AG04449 (cell line): ENCODE data around the gene LRP1-AS.

Experiments used
- CTCF ChIA-PET: fragments of 350-600 bp; formaldehyde crosslinking; extraction: SDS; loops from one replicate; lab custom pipeline; 2021; ENCODE audit warnings: antibody characterized with exemption; lab: Yijun Ruan, JAX
- POLR2A ChIA-PET: fragments of 400-600, 350-600 bp; formaldehyde crosslinking; extraction: SDS; loops from one replicate; lab custom pipeline; 2020; ENCODE audit warnings: antibody characterized with exemption, inconsistent platforms; lab: Yijun Ruan, JAX
- DNase-seq: peaks from one replicate; pipeline ENCODE4 v3.0.0-alpha.2; 2010; ENCODE audit warnings: low read depth, low spot score
- H3K4me3 ChIP-seq: 2 replicates; pipeline ENCODE4 v1.5.1; 2011; ENCODE audit warnings: low read depth, mild to moderate bottlenecking, control low read depth, low read length
- TF ChIP-seq, protein P1 (sequence below): IDR thresholded peaks from one replicate; pipeline ENCODE4 v1.5.1; 2011; ENCODE audit warnings: mild to moderate bottlenecking, moderate library complexity, low read length, control low read depth, inconsistent platforms; ENCODE audit not compliant: insufficient read depth; ENCODE audit errors: missing control alignments

LRP1-AS gene

DNA sequence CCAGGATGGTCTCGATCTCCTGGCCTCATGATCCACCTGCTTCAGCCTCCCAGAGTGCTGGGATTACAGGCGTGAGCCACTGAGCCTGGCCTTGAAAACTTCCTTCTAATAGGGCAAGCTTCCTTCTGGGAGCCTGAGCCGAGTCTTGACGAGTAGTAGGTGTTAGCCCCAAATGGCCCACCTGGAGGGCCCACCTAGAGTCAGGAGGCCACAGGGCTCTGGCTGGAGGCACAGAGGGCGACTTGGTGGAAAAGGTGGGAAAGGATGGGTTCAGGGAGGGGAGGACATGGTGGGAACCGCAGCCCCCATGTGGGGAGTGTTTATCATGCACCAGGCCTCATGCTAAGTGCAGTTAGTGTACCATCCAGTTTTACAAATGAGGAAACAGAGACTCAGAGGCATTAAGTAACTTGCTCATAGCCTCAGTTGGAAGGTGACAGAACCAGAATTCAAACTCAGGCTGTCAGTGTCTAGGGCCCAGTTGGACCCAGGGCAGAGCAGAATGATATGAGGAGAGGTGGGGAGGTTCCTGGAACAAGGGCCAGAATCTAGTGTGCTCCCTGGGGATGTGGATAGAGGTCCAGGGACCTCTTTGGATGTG is 3.1 kb upstream of the LRP1-AS start:
- no peak for DNase-seq
- no peak overlapping the region for H3K4me3 ChIP-seq
- TF ChIP-seq, protein P1, sequence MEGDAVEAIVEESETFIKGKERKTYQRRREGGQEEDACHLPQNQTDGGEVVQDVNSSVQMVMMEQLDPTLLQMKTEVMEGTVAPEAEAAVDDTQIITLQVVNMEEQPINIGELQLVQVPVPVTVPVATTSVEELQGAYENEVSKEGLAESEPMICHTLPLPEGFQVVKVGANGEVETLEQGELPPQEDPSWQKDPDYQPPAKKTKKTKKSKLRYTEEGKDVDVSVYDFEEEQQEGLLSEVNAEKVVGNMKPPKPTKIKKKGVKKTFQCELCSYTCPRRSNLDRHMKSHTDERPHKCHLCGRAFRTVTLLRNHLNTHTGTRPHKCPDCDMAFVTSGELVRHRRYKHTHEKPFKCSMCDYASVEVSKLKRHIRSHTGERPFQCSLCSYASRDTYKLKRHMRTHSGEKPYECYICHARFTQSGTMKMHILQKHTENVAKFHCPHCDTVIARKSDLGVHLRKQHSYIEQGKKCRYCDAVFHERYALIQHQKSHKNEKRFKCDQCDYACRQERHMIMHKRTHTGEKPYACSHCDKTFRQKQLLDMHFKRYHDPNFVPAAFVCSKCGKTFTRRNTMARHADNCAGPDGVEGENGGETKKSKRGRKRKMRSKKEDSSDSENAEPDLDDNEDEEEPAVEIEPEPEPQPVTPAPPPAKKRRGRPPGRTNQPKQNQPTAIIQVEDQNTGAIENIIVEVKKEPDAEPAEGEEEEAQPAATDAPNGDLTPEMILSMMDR: no peak
- CTCF ChIA-PET: interaction anchor here (1.1 to 8.3 kb wide), 9 partner anchors 10 to 312 kb away, joined by 3 to 67 read pairs (median 6); partner anchors contain the start of genes LRP1 and STAT6
- POLR2A ChIA-PET: interaction anchor here (1.5 kb wide), 1 partner anchor 23 kb away, joined by 3 read pairs; no protein-coding TSS in a partner anchor

DNA sequence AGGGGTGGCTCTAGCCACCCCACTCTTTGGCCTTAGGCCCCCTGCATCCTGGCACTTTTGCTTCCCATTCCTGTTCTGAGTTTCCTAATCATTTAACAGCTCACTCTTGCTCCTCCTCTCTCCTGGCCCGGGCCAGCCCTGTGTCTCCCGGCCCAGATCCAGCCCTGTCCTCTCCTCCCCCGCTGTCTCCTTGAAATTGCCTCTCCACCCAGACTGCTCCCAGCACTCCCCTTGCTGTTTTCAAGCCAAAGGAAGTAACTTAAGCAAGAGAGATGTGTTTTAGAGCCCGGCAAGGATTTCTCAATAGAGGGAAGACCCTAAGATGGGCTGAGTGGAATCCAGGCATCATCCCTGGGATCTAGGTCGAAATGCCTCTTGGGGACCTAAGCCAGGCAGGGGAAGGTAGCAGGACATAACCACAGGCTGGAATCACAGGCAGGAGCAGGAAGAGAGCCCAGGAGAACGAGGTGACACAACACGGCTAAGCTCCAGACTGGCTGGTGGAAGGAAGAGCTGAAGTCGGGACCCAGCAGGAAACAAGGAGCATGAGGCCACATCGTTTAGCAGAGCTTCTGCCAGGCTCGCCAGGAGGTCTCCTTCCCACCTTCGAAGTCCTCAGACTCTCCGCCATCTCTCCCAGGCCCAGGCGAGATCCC is 2.0 kb upstream of the LRP1-AS start:
- H3K4me3 ChIP-seq: 0 out of 2 replicates have a peak overlapping the region, but pooled peaks have one; percentile 3
- CTCF ChIA-PET: interaction anchor here (1.1 to 8.3 kb wide), 9 partner anchors 8 to 313 kb away, joined by 3 to 67 read pairs (median 6); partner anchors contain the start of genes LRP1 and STAT6
- TF ChIP-seq, protein P1: no peak
- POLR2A ChIA-PET: interaction anchor here (0.8 to 2.2 kb wide), 7 partner anchors 11 to 22 kb away, joined by 3 to 10 read pairs (median 7); partner anchors contain the start of gene LRP1
- no peak for DNase-seq

GRCh38 chr12:57148469-57149244 is 1.2 kb upstream of the LRP1-AS start:
- TF ChIP-seq, protein P1: no peak
- H3K4me3 ChIP-seq: peak overlapping the region; percentile 3; the same call in 1 of the 2 replicates
- ChIA-PET CTCF (interaction anchor here (0.9 to 8.3 kb wide), 6 partner anchors 17 to 37 kb away, joined by 3 to 67 read pairs (median 12); partner anchors contain the start of gene STAT6), POLR2A (interaction anchor here (0.8 to 2.2 kb wide), 7 partner anchors 11 to 41 kb away, joined by 3 to 10 read pairs (median 7); partner anchors contain the start of gene LRP1)
- no peak for DNase-seq

DNA sequence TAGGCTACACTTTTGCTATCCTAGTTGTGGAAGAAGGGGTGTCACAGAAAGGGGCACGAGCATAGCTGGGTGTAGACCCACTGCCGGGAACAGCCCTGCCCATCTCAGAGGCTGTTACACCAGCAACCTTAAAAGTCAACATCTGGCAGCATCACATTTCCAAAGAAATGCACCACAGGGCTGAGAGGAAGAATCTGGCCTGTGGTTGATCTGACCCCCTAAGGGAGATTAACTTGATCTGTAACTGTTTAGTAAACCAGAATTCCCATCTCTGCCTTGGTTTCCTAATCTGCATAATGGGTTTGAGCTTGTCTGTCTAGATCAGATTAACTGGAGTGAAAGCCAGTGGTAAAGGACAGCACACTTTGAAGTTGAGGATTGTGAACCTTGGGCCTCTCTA is 1.3 kb downstream of the LRP1-AS start:
- no peak for DNase-seq
- ChIA-PET CTCF (interaction anchor here (0.7 to 2.8 kb wide), 9 partner anchors 10 to 36 kb away, joined by 3 to 14 read pairs (median 5); partner anchors contain the start of genes LRP1 and STAT6), POLR2A (interaction anchor here (0.6 to 1.7 kb wide), 2 partner anchors 13 to 34 kb away, joined by 4 to 5 read pairs; no protein-coding TSS in a partner anchor)
- TF ChIP-seq, protein P1: no peak
- no peak overlapping the region for H3K4me3 ChIP-seq

DNA sequence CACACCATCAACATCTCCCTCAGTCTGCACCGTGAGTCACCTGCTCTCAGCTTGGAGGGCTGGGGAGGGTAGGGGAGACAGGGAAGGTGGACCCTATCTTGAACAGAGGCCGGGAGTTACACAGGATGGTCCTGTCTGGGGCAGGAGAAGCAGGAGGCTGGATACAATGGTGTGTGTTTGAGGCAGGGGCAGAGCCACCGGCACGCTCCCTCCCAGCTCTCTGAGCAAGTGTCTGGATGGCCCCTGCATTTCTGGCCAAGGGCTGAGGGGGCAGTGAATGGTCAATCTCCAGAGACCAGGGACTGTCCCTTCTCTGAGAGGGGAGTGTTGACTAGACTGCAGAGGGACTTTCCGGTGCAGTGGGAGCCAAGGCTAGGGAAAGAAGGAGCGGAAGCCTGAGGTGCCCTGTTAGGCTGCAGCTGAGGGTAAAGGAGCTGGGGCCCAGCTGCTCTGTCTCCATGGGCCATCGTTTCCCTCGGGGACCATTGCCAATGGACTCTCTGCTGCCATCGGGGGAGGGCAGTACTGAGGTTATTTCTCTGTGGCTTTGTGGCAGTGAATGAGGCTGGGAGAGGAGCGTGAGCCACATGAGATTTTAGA is 1.9 kb downstream of the LRP1-AS start:
- H3K4me3 ChIP-seq: no peak overlapping the region
- DNase-seq: no peak
- TF ChIP-seq, protein P1: no peak
- ChIA-PET POLR2A (interaction anchor here (1.0 kb wide), 1 partner anchor 10 kb away, joined by 3 read pairs; no protein-coding TSS in a partner anchor), CTCF (interaction anchor here (0.7 to 2.8 kb wide), 6 partner anchors 10 to 28 kb away, joined by 3 to 14 read pairs (median 6); partner anchors contain the start of gene LRP1)
